ENCODE data around the gene LPIN1.

DNA sequence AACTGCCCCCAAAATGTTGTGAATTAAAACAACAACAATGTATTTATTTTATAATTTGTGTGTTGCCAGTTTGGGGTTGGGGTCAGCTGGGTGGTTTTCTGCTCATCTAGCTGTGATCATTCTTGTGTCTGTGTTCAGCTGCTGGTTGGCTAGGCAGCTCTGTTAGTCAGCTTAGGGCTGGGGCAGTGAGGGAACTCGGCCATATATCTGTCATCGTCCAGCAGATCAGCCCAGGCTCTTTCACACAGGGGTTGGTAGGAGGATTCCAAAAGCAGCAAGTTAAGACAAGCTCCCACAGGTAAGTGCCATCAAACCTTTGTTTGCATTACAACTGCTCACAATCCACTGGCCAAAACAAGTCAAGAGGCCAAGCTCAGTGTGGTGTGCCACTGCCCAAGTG, 121.5 kb downstream of the LPIN1 start:
- TF ChIP-seq, protein P1, sequence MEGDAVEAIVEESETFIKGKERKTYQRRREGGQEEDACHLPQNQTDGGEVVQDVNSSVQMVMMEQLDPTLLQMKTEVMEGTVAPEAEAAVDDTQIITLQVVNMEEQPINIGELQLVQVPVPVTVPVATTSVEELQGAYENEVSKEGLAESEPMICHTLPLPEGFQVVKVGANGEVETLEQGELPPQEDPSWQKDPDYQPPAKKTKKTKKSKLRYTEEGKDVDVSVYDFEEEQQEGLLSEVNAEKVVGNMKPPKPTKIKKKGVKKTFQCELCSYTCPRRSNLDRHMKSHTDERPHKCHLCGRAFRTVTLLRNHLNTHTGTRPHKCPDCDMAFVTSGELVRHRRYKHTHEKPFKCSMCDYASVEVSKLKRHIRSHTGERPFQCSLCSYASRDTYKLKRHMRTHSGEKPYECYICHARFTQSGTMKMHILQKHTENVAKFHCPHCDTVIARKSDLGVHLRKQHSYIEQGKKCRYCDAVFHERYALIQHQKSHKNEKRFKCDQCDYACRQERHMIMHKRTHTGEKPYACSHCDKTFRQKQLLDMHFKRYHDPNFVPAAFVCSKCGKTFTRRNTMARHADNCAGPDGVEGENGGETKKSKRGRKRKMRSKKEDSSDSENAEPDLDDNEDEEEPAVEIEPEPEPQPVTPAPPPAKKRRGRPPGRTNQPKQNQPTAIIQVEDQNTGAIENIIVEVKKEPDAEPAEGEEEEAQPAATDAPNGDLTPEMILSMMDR (IDR thresholded peaks at IDR 0.05; ENCODE audit: low read depth, low read length), result no peak
- no peak for TF ChIP-seq EZH2phosphoT487 (IDR thresholded peaks at IDR 0.05; ENCODE audit: low read depth)

Data from OCI-LY3 (cell line).